Measurements from ENCODE around the gene MCTP1. TPM values are rescaled to one million over a fixed set of nuclear protein-coding genes. Genes with fewer than 3 reads are reported as not detected.

The MCTP1 gene
- total RNA-seq, 4 donors from 2014 or later = 44.7 to 88.7 (median 74.3) TPM

- TF ChIP-seq CTCF (IDR thresholded peaks at IDR 0.05; ENCODE audit: low read depth) = no peak
Observed at GRCh38 chr5:95148453-95148852, 136.4 kb downstream of the MCTP1 start.

GRCh38 chr5:95142145-95142544 lies 142.7 kb downstream of the MCTP1 start:
- TF ChIP-seq CTCF (IDR thresholded peaks at IDR 0.05; ENCODE audit: low read depth) = no peak

- TF ChIP-seq CTCF (IDR thresholded peaks at IDR 0.05; ENCODE audit: low read depth) = no peak
Observed at GRCh38 chr5:95141141-95141540, 143.8 kb downstream of the MCTP1 start.

GRCh38 chr5:95134326-95134725 lies 150.6 kb downstream of the MCTP1 start:
- no peak for TF ChIP-seq CTCF (IDR thresholded peaks at IDR 0.05; ENCODE audit: low read depth)

- no peak for TF ChIP-seq CTCF (IDR thresholded peaks at IDR 0.05; ENCODE audit: low read depth)
Observed at GRCh38 chr5:95132096-95132495, 152.8 kb downstream of the MCTP1 start.

GRCh38 chr5:95130941-95131340 lies 154.0 kb downstream of the MCTP1 start:
- no peak for TF ChIP-seq CTCF (IDR thresholded peaks at IDR 0.05; ENCODE audit: low read depth)

- no peak for TF ChIP-seq CTCF (IDR thresholded peaks at IDR 0.05; ENCODE audit: low read depth)
Observed at GRCh38 chr5:95124731-95125130, 160.2 kb downstream of the MCTP1 start.
